ENCODE data around the gene CARMIL1.
A peak's percentile ranks its signal among the peaks of the same experiment; 100 is the strongest.
"Not testable (repeated sequence)": the region's sequence is repeated elsewhere in the genome, so short reads cannot be mapped to it uniquely, and the experiment has no call there.

CARMIL1 gene

DNA sequence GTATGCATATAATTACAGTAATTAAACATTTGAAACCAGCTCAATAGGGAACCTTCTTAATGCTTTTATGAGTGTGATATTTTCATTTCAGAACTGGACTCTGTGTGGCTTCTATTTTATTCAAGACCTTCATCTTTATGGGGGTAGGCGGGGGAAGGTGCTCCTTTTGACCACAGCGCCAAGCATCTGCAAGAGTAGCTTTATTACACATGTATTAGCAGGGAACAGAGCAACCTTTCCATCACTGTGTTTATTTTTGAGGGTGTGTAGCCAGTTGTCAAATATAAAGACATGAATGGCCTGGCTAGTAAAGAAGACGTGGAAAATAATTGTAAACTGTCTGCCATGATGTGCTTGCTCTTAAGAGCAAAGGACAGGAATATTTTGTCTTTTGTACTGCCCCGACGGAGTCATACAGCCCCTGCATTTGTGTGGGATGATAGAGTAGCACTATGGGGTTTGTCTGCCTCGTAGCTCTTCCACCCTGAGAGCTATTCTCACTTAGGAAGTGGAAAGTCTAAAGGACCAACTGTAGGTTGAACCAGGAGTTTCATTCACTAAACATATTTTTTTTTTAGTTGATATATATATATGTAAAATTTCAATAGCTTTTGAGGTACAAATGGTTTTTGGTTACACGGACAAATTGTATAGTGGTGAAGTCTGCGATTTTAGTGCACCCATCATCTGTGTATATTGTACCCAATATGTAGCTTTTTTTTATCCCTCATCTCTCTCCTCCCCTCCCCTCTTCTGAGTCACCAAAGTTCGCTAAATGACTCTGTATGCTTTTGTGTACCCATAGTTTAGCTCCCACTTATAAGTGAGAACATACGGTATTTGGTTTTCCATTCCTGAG is 91.2 kb downstream of the CARMIL1 start:
- DNase-seq (ENCODE audit: low read depth), result no peak

DNA sequence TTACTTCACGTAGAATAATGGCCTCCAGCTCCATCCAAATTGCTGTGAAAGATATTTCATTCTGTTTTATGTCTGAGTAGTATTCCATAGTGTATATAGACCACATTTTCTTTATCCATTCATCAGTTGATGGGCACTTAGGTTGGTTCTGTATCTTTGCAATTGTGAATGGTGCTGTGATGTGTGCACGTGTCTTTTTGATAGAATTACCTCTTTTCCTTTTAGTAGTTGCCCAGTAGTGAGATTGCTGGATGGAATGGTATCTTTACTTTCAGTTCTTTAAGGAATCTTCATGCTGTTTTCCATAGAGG is 91.8 kb downstream of the CARMIL1 start:
- no peak for DNase-seq (ENCODE audit: low read depth)

DNA sequence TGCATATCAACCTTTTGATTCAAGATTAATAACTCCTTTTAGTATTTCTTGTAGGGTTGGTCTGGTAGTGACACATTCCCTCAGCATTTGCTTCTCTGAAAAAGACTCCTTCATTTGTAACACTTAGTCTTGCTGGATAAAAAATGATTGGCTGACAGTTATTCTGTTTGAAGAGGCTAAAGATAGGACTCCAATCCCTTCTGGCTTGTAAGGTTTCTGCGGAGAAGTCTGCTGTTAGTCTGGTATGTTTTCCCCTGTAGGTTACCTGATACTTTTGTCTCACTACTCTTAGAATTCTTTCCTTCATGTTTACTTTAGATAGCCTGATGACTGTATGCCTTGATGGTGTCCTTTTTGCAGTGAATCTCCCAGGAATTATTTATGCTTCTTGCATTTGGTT is 96.0 kb downstream of the CARMIL1 start:
- DNase-seq (ENCODE audit: low read depth), result no peak

DNA sequence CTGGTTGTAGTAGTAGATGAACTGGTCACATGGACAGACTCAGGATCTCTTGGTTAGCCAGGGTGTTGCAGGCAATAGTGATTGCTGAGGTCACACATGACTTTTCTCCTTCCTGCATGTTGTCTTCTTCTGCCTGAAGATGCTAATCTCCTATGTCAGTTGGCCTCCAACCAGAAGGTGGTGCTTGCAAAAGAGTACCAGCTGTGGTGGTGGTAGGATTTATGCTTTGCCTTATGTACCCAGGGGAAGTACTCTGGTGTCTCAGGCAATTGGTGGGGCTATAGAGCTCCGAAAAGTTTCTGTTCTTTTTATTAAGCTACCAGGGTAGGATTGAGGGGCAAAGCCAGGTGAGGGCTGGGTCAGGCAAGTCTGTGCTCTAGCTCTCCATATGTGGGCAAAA is 98.5 kb downstream of the CARMIL1 start:
- no peak for DNase-seq (ENCODE audit: low read depth)

DNA sequence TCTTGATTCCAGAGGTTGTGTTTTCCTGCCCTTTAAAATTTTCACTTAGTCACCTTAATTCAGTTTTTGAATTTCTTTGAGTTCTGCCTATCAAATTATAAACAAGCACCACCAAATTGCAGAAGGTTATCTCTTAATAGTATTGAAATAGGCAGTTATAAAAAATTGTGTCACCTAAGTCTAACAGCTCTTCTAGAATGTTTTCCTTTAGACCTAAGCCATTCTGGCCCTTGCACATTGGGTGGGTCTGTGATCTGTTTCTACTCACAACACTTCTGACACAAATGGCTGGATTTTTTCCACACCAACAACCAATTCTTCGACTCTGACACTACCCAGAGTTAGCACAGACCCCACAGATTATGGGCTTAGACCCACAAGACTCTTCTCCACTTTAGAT is 101.9 kb downstream of the CARMIL1 start:
- DNase-seq (ENCODE audit: low read depth), result no peak

DNA sequence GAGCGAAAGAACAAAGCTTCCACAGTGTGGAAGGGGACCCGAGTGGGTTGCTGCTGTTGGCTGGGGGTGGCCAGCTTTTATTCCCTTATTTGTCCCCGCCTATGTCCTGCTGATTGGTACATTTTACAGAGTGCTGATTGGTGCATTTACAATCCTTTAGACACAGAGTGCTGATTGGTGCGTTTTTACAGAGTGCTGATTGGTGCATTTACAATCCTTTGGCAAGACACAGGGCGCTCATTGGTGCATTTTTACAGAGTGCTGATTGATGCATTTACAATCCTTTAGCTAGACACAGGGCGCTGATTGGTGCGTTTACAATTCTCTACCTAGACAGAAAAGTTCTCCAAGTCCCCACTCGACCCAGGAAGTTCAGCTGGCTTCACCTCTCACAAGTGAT is 103.3 kb downstream of the CARMIL1 start:
- DNase-seq (ENCODE audit: low read depth), result not testable (repeated sequence)

DNA sequence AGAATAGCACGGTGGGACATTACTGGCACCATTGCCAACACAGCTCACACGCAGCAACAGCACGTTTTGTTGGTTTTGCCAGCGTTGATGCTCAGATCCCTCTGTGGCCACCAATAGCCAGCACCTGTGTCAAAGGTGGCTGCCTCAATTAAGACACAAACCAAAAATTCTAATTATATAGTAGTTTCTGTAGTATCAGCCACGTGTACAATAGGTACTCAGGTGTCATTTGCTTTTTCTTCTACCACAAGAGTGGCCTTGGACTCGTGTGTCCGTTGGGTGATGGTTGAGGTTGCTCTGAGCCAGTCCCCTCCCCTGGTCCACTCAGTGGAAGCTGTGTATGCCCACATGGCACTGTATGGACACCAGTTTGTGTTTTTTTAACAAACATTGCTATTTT is 105.1 kb downstream of the CARMIL1 start:
- no peak for DNase-seq (ENCODE audit: low read depth)

DNA sequence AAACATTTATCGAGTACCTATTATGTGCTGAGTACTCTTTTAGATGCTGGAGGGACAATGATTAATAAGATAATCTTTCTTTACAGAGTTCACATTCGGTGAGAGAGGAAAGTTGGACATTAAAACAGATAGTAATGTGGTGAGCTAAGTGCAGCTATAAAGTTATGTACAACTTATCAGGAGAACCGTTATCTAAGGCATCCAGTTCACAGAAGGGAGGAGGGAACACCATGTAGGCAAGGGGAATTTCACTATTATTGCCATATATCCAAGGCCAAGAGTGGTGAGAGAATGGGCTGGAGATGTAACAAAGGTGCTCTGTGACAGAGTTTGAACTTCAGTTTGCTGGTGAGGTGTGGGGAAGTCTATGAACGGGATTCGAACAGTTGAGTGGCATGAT is 105.8 kb downstream of the CARMIL1 start:
- DNase-seq (ENCODE audit: low read depth), result no peak

DNA sequence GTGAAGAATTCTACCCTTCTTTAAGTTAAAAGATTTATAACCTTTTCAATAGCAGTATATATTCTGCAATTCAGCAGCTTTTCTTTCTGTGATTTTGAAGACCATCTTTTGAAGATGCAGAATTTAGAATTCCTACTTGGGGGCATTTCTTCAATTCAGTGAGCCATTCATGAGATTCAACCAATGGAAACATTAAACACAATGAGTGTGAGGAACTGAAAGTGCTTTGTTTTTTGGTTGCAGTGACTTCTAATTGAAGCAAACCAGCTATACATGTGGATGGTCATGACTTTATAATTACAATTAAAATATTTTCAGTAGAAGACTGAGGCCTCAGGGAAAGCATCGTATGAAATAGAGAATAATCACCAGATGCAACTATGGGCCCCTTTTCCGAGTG is 108.3 kb downstream of the CARMIL1 start:
- DNase-seq (ENCODE audit: low read depth), result no peak

DNA sequence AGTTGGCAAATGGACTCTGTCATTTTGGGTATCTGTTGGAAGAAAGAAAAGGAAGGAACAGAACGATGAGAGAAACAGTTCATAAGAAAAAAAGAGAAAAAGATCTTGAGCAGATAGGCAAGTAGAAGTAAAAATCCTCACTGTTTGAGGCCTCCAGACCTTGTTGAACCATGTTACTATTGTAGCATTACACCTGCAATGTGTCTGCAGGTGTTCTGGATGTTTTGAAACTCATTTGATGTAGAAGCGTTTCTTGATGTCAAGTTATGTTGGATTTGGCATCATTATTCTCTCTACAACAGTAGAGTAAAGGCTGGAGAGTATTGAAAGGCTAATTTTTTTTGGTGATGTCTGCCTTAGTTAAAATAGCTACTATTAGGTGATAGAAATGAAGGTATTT is 108.7 kb downstream of the CARMIL1 start:
- no peak for DNase-seq (ENCODE audit: low read depth)

DNA sequence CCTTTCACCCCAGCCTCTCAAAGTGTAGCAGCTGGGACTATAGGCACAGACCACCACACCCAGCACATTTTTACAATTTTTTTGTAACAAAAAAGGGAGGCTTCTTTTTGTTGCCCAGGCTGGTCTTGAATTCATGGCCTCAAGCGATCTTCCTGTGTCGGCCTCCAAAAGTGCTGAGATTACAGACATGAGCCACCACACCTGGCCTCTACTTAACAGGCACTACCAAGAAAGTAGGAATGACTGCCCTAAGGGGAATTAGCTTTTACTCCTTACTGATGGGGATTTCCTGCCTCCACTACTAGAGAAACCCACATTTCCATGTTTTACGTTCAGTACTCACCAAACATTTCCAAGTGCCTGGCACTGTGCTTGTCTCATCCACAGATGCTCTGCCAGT is 109.6 kb downstream of the CARMIL1 start:
- no peak for DNase-seq (ENCODE audit: low read depth)

DNA sequence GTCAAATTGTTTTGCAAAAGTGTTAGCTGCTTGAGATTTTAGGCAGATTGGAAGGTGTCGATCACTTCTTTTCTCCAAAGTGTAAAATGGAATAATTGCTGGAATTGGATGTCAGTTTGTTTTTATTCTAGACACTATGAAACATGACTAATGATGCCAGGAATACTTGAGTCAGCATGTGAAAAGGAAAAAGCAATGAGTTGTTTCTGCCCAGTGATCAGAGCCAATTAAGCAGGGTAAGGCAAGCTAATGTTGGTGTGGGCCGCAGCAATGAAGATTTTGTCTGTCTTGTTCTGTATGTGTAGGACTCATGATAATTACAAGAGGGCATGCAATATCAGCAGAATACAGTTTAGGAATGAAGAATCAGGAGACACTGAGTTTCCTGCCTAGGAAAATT is 110.3 kb downstream of the CARMIL1 start:
- peak; percentile 27 for DNase-seq (ENCODE audit: low read depth)

DNA sequence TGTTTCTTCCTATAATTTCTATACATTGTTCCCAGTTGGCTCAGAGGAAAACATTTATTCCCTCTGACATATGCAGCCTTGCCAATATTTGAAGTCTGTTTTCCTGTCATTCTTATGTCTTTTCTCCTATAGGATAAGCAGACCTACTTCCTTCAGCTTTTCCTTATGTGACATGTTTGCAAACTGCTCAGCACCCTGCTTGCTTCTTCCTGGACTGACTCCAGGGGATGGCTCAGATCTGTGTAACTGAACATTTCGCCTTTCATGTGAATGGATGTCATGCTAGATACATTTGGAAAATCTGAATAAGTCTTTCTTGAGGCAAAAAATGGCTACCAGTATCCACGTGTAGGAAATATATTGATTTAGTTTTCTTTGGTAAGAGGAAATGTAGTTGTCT is 113.2 kb downstream of the CARMIL1 start:
- no peak for DNase-seq (ENCODE audit: low read depth)

DNA sequence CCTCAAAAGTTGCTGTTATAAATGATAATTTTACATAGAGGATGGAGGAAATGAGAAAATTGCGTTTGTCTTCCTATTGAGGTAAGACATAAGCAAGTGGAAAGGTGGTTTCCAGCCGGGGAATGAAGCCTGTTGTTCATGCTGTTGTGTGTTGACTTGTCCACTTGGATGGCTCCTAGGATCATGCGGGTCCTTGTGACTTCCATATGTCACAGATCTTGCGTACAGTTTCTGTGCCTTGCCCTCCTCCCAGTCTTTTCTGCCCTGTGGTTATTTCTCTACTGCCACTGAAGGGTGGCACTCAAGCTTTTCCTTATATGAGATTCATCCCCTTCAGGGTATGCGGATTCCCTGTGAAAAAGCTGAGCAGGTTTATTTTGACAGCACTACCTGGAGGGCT is 116.6 kb downstream of the CARMIL1 start:
- no peak for DNase-seq (ENCODE audit: low read depth)

DNA sequence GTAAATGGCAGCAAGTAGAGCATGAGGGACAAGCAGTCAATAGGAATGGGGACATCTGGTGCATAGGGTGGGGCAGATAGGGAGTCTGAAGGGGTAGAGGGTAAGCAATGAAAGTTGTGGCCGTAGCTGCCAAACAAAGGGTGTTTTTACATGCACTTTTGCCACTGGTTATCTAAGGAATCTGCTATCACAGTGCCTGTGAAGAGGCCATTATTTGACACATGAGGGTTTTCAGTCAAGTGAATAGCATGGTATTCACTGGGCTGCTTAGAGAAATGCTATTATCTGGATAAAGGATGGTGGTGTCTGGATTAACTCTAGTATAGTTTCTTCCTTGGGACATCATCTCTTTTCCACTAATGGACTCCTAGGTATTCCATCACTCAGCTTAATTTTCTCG is 118.2 kb downstream of the CARMIL1 start:
- no peak for DNase-seq (ENCODE audit: low read depth)

DNA sequence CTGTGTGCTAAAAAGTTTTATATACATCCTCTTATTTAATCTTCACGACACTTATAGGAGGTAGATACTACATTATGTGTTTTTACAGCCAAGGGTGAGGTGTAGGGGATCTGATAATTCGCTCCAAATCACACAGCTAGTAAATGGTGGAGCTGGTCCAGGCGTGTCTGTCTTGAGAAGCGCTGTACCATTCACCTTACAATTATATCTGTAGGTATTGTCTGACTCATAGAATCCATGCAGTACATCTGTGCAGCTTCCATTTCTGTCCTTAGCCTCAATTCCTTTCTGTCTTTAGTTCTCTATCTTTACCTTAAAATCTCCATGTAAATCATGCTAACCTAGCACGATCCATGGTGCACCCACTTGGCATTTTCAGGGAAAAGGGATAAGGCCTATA is 120.7 kb downstream of the CARMIL1 start:
- no peak for DNase-seq (ENCODE audit: low read depth)

DNA sequence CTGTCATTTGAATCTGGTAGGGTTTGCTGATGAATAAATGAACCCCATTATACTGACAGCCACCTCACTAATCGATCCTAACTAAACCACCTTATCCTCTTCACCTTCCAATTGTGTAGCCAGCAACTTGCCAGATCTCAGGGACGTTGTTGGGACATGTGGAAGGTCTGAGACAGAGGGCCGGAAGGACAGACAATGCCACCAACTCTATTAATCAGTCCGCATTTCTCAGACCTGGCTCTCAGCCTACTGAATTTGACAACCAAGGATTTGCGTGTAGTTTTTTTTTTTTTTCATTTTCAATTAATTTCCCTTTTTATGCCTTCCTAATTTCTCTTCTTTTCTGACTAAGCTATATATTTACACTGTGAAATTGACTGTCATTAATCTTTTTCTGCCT is 122.5 kb downstream of the CARMIL1 start:
- DNase-seq (ENCODE audit: low read depth), result no peak

DNA sequence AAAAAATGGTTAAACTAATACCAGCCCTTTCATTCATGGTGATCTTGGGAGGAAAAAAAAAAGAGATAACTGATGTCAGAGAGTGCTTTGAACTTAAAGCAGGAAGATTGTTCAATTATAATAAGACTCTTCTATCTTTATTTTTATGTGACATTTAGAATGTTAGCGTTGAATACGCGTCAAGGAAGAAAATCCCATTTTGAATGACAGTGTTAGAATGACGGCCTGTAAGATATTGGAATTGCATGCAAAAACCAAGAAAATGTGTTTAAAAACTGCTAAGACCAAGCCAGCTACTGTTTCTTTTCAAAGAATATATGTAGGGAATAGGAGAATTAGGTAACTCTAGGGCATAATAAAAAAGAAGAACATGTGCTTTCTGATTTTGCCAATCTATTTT is 123.0 kb downstream of the CARMIL1 start:
- no peak for DNase-seq (ENCODE audit: low read depth)

DNA sequence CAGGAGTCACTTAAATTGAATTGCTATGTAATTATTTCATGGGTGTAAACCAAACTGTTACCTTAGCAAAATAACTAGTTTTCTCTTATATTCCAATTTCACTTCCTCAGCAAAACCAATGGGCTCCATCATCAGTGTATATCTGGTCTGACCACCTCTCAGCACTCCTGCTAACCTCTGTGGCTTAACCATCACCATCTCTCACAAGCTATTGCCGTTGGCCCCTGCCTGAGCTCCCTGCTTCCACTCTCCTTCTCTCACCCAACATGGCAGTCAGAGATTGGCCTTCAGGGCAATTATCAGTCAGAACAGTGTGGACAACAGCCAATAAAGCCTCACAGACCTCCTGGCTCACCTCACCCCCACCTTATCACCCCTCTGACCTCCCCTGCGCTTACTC is 124.0 kb downstream of the CARMIL1 start:
- no peak for DNase-seq (ENCODE audit: low read depth)

DNA sequence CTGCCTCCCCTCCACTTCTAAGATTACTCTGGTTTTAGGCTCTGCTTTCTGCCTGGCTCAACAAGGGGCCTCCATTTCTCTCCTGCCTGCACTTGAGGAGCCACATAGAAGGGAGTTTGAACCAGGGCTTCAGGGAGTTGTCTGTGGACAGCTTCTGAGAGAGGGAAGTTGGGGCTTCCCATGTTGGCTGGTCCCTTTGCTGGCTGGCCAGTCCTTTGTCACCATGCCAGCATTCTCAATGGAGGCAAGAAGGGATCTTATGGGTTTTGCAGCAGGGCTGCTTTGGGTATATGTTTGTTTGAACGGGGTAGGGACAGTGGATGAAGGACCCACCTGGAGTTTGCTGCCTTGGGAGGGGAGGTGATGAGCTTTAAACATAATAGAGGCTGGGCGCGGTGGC is 124.9 kb downstream of the CARMIL1 start:
- DNase-seq (ENCODE audit: low read depth), result no peak

DNA sequence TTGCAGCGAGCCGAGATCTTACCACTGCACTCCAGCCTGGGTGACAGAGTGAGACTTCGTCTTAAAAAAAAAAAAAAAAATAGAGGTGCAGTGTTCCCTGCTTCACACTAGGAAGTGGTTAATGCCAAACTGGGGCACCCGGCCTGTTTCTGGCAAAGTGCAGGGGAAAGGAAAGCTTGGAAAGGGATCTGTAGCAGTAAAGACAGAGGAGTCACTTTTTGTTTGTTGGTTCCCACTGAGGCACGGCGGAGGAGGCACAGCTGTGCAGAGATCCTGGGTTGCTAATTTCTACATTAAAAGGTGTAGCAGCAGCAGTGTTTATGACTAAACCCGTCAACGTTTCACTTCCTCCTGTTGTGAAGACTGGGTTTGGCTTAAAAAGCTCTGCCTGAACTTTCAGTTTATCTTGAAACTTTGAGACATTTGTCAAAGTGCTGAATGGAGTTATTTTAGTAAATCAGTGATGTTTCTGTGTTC is 125.6 kb downstream of the CARMIL1 start:
- DNase-seq (ENCODE audit: low read depth), result no peak

DNA sequence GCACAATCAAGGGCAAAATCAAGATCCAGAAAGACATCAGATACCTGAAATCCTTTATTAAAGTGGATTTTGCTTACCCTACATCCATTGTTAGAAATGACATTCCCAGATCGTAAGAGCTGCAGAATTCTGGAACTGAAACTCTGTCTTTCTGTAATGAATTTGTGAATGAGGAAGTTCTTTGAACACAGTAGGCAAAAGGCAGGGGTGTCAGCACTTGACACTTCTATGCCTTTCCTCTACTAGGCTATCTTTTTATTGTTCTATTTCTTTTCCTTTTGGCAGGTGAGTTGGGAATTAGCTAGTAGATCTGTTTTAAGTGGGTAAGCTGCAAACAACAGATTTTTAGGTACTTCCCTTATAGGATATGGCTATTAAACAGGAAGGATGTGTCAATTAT is 126.3 kb downstream of the CARMIL1 start:
- no peak for DNase-seq (ENCODE audit: low read depth)

DNA sequence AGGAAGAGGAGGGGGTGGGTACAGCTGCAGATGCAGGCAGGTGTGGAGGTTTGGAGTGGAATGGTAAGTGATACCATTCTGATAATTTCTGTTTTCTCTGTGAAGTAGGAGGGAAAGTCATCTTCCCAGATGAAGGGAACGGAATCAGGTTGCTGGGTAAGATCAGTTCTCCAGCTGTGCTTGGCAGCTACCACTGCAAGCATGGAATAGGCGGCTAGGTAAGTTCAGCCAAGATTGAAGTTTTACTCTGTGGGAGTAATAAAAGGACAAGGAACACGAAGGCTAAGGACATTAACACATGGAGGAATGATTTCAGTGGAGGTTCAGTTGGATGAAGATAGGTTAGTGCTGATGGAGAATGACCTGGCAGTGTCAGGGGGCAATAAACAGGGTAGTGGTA is 128.3 kb downstream of the CARMIL1 start:
- DNase-seq (ENCODE audit: low read depth), result no peak

DNA sequence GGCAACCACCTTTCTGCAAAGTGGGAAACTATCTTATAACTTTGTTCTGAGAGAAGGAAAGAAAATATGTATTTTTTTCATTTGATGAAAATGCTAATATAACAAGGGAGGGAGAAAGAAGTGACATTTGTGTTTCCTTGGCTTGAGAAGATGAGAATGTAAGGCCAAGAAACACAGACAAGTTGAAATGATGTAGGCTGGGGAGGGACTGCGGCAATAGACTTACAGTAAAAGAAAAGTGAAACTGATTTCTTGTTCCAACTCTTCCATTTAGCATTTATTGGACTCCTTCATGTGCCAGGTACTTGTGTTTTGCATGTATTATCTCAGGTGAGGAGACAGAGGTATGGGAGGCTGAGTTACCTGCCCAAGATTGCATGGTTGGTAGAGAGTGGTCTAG is 130.9 kb downstream of the CARMIL1 start:
- DNase-seq (ENCODE audit: low read depth), result no peak
